GM18861 (cell line): ENCODE measurements around the gene BANF1.
A peak's percentile ranks its signal among the peaks of the same experiment; 100 is the strongest.
"Not testable (repeated sequence)": the region's sequence is repeated elsewhere in the genome, so short reads cannot be mapped to it uniquely, and the experiment has no call there.

ENCODE experiments used
- ATAC-seq: cut with Tn5 transposase; IDR thresholded peaks from one replicate; pipeline ENCODE4 v1.9.1; 2021; ENCODE audit not compliant: unreplicated experiment

The BANF1 gene

DNA sequence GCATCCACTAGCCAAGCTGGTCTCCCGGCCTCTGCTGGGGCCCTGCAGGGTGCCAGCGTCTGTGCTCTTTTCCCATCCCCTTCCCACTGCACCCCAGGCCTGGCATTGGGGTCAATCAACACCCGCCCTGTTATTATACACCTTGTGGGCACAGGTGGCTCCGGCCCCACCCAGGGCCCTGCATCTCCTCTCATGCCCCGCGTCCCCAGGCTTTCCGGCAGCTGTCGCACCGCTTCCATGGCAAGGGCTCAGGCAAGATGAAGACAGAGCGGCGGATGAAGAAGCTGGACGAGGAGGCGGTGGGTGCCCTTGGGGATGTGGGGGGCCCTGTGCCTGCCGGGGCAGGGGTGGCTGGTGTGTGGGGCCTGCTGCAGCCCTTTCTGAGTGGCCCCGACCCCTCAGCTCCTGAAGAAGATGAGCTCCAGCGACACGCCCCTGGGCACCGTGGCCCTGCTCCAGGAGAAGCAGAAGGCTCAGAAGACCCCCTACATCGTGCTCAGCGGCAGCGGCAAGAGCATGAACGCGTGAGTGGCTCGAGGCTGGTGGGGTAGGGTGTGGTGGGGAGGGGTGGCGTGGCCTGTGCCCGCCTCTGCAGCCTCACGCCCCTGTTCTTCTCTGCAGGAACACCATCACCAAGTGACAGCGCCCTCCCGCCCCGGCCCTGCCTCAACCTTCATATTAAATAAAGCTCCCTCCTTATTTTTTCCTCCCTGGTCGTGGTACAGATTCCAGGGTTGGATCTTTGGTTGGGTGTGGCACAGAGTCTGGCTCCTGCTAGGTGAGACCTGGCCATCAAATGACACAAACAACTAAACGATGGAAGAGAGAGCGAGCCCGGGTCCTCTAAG lies 23.7 kb upstream of the BANF1 start:
- no peak for ATAC-seq

- ATAC-seq = no peak
Measured at GRCh38 chr11:65979261-65979759, 23.0 kb upstream of the BANF1 start.

- ATAC-seq = no peak
Measured at GRCh38 chr11:65981101-65981740, 21.1 kb upstream of the BANF1 start.

DNA sequence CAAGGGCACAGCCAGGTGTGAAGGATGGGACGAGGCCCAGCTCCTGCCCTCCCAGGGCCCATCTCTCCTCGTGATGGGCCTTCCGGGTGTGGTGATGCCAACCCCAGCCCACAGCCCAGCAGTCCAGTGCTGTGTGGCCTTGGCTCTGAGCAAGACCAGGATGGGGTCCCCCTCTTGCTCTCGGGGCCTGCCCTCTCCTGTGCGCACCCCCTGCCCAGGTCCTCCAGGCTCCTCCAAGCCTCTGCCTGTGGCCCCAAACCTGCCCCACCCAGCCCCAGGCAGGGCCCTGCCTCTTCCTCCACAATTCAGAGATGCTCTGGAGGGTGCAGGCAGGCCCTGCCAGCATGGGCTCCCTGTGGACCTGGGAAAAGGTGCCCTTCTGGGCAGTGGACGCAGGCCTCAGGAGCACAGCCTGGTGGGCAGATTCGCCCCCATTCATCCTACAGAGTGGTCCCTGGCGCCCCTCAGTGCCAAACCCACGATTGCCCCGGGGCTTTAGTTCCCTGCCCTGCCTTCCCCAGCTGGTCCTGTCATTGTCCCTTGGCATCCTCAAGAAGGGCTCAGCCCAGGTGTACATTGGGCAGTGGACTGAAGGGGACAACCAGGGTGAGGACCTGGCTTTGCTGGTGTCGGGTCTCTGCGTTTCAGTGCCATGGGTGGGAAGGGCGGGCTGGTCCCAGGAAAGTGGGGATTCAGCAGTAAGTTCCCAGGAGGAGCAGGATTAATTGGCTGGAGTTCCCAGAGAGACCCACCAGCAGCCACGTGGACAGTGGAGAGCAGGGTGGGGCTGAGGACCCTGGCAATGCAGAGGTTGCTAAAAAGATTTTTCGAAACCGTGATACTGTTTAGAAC lies 20.1 kb upstream of the BANF1 start:
- ATAC-seq = no peak

DNA sequence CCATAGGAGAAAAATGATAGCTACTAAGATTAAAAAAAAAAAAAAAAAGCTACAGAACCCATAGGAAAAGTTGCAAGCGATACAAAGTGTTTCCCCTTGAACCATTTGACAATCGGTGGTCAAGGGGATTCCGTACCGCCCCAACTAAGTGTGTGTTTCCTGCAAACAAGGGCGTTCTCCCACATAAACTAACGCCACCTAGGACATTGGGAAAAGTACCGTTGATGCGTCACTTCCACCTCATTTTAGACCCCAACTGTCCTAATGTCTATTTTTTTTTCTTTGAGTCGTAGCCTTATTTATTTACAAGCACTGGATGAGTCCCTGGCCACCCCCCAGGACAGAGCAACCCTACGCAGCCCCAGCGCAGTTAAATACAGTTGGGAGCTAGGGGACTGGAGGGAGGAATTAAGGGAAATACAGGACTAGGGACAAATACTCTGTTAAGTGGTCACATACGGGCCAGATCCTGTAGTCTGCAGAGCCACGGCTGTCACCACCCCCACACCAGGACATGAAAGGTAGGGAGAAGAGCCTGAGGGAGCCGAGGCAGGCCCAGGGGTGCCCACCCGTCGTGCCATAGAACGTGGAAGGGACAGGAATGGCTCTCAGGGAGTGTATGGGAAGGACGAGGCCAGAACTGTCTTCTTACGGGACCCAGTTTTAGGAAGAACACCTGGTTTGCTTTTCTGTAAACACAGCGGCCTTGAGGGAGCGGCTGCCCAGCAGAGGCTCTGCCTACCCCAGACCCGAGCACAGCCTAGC lies 19.3 kb upstream of the BANF1 start:
- no peak for ATAC-seq

GRCh38 chr11:65983589-65983987 lies 18.7 kb upstream of the BANF1 start:
- no peak for ATAC-seq

- ATAC-seq = no peak
Measured at GRCh38 chr11:65987336-65987735, 15.0 kb upstream of the BANF1 start.

DNA sequence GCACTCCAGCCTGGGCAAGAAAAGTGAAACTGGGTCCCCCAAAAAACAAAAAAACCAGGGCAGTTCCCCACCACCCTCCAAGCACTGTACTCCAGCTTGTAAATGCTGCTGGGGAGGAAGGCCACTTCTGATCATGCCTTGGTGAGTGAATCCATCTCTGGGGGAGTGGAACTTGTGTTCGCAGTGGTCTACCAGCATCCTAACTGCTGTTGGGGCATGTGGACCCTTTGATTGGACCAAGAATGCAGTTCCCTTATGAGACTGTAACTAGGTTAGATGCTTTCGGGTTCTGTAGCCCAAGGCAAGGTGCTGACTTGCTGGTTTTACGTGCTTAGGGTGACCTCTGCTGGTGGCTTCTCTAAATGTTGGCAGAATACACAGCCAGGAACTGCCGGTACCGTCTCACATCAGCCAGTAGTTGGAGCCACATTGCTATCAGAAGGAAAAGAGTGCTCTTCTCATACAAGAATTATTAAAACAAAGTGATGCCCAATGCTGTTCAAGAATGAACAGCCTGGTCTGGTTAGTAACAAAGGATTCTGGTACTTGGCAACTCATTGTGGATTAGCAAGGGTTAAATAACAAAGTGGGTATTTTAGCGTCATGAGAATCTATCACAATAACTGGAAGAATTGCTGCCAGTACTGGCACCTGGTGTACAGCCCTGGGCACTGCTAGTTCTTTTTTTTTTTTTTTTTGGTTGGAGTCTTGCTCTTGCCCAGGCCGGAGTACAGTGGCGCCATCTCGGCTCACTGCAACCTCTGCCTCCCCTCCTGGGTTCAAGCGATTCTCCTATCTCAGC lies 13.3 kb upstream of the BANF1 start:
- ATAC-seq = peak; percentile 88

DNA sequence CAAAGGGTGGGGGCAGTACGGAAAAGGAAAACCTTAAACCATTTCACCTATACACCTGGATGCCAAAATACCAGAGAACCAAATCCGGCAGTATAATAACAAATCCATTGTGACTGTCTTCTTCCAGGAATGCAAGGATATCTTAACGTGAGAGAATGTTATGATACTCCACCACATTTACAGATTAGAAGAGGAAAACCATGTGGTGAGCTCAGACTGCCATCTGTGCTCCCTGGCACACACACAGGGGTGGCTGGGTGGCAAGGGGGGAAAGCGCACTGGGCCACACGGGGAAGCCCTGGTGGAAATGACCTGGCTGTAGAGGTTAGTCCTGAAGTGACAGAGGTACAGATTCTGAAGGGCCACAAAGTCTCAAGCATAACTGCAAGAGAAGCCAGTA lies 10.2 kb upstream of the BANF1 start:
- no peak for ATAC-seq

DNA sequence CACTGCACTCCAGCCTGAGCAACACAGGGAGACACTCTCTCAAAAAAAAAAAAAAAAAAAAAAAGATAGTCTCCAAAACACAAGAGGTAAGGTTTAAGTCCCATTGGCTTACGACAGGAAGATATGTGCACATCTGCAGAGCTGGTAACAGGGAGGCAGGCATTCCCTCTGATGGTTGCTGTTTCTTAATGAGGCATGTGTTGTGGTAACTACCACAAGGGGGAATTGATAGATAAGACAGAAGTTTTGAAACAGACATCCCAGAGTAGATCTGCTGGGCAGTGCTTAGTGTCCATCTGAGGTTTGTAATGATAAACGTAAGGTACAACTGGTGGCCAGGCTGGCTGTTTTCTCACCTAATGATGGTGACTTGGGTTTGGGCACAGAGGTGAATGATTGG lies 5.0 kb upstream of the BANF1 start:
- no peak for ATAC-seq

DNA sequence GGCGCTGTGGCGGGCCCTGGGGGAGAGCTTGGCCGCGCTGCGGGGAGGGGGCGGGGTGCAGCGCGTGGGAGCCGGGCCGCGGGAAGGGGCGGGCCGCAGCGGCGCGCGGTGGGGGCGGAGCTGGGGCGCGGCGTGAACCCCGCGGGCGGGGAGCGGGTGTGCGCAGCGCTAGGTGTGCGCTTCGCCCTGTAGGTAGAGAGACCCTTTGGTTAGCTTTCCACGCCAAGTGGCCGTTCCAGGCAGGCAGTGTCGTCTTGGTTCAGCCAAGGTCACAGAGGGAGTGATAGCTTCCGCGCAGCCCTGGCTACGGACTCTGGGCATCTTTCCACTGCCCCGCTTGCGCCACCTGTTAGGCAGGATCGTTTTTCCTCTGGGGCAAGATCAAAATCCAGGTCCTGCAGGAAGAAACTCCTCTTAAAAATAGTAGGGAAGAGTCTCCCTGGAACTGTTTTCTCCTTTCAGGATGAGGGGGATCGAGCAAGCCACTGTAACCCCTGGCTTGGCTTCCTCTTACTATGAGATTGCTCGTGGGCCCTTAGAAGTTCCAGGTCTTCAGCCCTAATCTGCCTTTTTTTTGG lies 434 bp downstream of the BANF1 start:
- peak; percentile 28 for ATAC-seq

DNA sequence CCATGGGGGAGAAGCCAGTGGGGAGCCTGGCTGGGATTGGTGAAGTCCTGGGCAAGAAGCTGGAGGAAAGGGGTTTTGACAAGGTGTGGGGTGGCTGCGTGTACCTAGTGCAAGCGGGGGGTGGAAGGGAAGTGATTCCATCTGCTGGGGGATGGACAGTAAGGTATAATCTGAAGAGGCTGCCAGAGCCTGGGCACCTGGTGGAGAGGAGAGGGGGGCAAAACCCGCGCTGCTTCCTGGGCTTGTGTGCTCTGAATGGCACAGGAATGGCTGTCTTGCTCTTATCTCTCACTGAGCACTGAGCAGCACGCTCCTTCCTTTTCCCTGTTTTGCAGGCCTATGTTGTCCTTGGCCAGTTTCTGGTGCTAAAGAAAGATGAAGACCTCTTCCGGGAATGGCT lies 988 bp downstream of the BANF1 start:
- ATAC-seq = no peak

DNA sequence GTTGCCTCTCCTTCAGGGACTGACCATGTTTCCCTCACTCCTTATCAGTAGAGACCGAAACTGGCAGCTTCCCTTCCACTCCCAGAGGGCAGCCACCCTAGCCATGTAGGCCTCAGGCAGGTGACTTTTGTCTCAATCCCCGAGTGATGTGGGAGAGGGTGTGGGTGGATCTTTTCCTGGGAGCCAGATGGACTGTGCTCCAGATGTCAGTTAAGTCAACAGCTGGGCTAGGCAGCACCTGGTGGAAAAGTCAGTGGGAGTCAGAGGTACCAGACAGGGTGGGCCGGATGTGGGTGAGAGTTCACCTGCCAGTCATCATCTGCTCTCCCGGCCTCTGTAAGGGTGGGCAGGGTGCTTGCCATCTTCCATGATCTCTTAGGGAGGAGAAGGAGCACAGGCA lies 1.9 kb downstream of the BANF1 start:
- no peak for ATAC-seq

DNA sequence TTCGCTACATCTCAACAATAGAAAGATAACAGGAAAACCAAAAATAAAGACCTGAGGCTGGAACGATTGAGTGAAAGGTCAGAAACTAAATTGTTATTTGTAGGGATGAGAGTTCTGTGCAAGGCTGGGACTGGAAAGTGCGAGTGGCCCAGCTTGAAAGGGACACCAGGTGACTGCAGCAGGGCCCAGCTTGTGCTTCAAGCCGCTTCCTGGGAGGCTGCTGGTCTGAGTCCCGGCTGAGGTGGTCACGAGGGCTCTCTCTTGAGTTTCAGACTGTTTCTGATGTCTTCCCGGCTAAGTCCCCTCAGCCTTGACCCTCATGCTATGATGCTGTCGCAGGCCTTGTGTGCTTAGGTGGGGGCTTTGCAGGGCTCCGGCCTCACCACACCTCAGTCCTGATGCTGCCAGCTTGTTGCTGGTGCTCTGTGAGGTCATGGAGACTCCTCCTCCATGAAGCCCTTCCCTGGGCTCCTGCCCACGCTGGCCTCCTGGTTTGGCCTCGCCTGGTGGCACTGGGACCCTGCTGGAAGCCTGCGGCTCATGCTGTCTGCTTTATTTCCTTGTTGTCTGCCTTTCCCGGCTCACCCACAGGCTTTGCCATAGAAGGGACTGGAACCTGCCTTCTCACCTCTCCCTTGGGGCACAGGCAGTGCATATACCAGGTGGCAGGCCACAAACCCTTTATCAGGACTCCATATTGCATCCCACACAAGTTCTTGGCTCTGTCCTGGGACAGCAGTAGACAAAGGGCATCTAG lies 4.0 kb downstream of the BANF1 start:
- ATAC-seq = no peak

GRCh38 chr11:66006891-66007176 lies 4.5 kb downstream of the BANF1 start:
- no peak for ATAC-seq

DNA sequence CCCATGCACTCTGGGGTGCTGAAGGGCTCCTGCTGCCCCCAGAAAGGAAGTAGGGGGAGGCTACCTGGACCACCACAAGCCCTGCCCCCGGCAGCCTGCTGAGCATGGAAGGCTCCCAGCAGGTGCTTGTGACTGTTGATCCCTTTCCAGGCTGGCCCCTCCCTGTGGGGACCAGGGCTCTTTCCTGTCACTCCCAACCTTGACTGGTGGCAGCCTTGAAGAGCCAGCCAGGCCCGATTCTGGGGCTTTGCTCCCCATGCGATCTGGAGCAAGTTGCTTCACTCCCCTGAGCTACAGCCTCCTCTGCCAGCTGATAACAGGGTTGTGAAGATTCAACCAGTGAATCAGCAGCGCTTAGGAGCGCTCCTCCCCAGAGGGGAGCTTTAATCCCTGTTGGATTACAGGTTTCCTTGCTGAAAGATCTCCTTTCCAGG lies 4.9 kb downstream of the BANF1 start:
- no peak for ATAC-seq

- no peak for ATAC-seq
Measured at GRCh38 chr11:66008095-66008467, 5.8 kb downstream of the BANF1 start.

DNA sequence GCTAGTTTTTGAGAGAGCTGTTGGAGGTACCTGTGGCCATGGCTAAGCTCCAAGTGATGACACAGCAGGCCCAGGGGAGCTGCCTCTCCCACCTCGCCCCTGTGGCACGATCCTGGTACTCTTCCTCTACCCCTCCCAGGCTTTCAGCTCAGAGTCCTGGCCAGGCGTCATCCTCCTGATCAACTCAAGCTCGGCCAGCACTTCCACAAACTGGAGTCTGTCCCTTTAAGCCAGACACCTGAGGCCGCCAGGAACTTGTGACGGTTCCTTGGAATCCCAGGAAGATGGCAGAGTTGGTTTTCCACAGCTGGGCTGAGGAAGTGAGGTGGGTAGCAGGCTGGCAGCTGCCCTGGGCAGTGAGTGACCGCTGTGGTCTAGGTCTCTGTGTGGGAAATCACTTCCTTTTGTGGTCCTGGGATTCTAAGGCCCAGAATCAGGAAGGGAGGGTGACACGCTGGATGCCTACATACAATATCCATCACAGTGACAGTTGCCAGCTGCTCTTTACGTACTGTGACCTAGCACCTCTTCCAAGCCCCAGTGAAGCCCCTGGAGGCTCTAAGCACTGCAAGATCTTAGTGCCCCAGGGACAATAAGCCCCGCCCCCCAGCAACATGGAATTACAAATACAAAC lies 6.3 kb downstream of the BANF1 start:
- ATAC-seq = no peak

GRCh38 chr11:66010036-66010435 lies 7.7 kb downstream of the BANF1 start:
- not testable (repeated sequence) for ATAC-seq
